ENCODE results near the gene HSFX1.
"Not testable (repeated sequence)": the region's sequence is repeated elsewhere in the genome, so short reads cannot be mapped to it uniquely, and the experiment has no call there.

- TF ChIP-seq CTCF (conservative IDR thresholded peaks at IDR 0.05; ENCODE audit: low read length); EZH2phosphoT487 (IDR thresholded peaks at IDR 0.05; ENCODE audit: borderline replicate concordance): not testable (repeated sequence)
These were observed 4.1 kb downstream of the HSFX1 start for GRCh38 chrX:149777999-149778398.
